NT2/D1 (cell line): ENCODE data around the gene PKIG.

Experiments
- SUZ12 ChIP-seq: IDR thresholded peaks from 2 replicates; pipeline ENCODE4 v1.6.1; 2011; ENCODE audit not compliant: insufficient read length, insufficient read depth; ENCODE audit errors: extremely low read depth
- YY1 ChIP-seq: IDR thresholded peaks from 2 replicates; pipeline ENCODE4 v1.6.1; 2011; ENCODE audit not compliant: insufficient read length, insufficient read depth
- ZNF274 ChIP-seq: IDR thresholded peaks from 2 replicates; pipeline ENCODE4 v1.6.1; 2011; ENCODE audit warnings: mild to moderate bottlenecking, low read depth, low read length

DNA sequence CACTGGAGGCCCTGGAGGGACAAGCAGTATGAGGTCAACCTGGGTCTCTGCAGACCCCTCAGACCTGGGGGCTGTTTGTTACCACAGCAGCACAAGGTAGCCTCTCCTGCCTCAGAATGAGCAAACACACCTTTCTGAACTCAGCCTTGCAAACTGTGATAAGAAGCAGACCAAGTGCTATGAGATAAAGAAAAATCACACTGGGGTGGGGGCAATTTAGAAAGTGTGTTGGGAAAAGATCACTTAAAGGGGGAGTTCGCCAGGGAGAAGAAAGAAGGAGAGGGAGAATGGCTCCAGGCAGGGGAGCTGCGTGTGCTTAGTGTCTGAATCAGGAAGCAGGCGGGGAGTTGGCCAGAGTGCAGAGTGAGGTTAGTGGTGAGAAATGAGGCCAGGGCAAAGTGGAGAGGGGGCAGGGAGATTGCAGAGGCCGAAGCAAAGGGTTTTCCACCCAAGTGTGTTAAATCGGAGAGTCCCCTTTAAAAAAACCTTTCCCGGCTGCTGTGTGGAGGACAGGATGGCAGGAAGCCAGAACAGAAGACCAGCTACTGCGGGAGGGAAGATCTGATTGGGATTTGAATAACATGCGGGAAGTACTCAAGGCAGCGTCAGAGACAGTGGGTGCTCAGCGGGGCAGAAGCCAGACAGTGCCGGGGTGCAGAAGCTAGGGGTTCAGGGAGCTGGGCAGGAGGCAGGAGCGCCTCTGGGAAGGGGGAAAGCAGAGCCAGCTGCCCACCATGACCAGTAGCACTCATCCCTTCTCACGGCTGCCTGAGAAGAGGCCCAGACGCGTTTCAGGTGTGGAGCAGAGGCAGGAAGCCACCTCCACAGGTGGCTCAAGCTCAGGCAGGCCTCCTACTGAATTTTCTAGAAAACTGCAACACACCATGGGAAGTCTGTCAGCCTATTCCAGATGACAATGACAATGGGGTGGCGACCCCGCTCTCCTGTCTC lies 60.1 kb downstream of the PKIG start:
- no peak for TF ChIP-seq ZNF274
- TF ChIP-seq YY1 = no peak
- no peak for TF ChIP-seq SUZ12
